ENCODE measurements around the gene ZNF740. TPM values are rescaled to one million over a fixed set of nuclear protein-coding genes. Genes with fewer than 3 reads are reported as not detected.

The ZNF740 gene
- total RNA-seq, 1 donor from 2014 or later: 56.8 TPM

GRCh38 chr12:53214221-53214620 is 33.7 kb downstream of the ZNF740 start:
- no peak for DNase-seq (ENCODE audit: low spot score)

- no peak for DNase-seq (ENCODE audit: low spot score)
Measured at GRCh38 chr12:53214687-53215455, 34.3 kb downstream of the ZNF740 start.

DNA sequence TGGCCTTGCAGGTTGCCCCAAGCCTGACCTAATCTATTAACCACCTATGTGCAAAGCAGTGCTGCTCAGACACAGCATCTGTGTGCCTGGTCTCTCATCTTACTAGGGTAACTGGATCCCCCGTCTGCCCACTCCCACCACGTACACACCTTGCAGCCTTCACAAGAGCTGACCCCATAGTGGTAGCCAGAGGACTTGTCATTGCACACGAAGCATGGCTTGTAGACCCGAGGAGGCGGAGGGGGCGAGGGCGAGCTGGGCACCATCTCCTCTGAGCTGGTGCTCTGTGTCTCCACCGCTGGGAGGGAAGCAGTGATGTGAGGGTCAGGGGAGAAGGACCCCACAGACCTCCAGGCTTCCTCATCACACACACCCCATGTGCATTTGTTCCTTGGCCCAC is 35.0 kb downstream of the ZNF740 start:
- DNase-seq (ENCODE audit: low spot score): no peak

- DNase-seq (ENCODE audit: low spot score): no peak
Measured at GRCh38 chr12:53217051-53217930, 36.8 kb downstream of the ZNF740 start.

- no peak for DNase-seq (ENCODE audit: low spot score)
Measured at GRCh38 chr12:53217931-53218307, 37.4 kb downstream of the ZNF740 start.

DNA sequence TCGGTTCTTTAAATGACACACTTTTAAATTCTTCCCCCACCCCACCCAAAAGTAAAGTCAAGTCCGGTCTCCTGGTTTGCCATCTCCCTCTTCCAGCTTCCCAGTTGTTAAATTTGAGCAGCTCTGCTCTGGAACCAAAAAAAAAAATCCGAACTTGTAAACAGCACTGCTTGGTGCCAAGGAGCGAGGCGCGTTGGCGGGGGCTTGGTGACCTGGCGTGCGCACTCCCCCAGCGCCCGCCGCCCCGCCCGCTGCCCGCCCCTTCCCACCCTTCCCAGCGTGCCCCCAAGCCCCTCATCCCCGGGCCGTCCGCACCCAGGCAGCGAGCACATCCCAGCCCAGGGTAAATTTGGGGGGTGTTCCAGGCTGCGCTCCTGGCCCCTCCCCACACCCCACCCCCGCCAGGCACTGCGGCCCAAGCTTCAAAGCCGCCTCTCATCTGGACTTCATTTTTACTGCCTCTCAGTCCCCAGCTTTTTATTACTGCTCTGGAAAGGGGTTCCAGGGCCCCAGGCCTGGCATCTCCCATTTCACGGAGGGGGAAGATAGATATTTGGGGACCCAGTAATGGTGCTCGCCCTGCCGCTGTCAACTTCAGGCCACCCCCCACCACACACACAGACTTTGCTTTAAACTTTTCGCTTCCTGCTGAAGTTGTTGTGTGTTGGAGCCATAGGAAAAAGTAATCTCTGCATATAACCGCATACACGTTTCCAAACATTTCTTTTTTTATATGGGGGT is 38.2 kb downstream of the ZNF740 start:
- no peak for DNase-seq (ENCODE audit: low spot score)

- no peak for DNase-seq (ENCODE audit: low spot score)
Measured at GRCh38 chr12:53219292-53219955, 38.9 kb downstream of the ZNF740 start.

GRCh38 chr12:53219956-53220693 is 39.6 kb downstream of the ZNF740 start:
- no peak for DNase-seq (ENCODE audit: low spot score)

GRCh38 chr12:53220694-53221202 is 40.2 kb downstream of the ZNF740 start:
- peak; percentile 94 for DNase-seq (ENCODE audit: low spot score)

GRCh38 chr12:53221203-53222080 is 40.9 kb downstream of the ZNF740 start:
- peak; percentile 84 for DNase-seq (ENCODE audit: low spot score)

DNA sequence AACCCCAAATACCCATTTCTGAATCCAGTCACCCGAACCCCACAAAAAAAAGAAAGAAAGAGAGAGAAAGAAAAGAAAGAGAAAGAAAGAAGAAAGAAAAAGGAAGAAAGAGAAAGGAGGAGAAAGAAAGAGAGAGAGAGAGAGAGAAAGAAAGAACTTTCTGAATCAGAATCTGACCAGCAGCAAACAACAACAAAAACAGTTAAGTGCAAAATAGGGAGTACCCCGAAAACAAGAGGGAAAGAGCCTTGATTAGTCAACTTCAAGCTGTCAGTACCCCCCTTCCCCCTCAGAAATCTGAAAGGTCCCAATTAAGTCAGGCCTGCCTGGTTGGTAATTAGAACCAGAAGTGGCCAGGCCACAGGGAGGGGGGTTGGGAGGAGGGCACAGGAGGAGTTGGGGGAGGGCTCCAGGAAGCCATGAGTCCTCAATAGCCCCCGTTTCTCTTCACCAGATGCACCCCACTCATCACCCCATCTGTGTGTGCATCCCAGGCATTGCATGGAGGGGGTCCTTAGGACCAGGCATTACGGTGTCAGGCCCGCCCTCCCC is 41.7 kb downstream of the ZNF740 start:
- no peak for DNase-seq (ENCODE audit: low spot score)

DNA sequence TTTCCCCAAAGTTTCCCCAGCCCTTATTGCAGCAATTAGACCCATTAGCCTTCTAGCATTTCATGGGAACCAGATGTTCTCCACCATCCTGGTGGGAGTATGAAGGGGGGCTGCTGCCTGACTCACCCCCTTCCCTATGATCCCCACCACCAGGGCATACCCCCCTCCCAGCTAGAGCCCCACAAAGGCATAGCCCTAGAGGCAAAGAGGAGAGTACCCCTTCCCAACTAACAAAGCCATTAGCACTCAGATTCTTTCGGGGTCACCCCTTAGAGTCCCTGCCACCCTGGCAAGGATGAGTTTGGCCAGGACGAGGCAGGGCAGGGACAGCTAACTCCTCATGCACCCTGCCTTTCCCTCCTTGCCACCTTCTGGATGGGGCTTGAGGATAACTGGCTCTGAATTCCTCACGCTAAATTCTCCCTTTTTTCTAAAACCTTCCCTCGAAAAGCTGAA is 42.3 kb downstream of the ZNF740 start:
- DNase-seq (ENCODE audit: low spot score): no peak

GRCh38 chr12:53223389-53224060 is 43.0 kb downstream of the ZNF740 start:
- peak; percentile 71 for DNase-seq (ENCODE audit: low spot score)

GRCh38 chr12:53224061-53224896 is 43.8 kb downstream of the ZNF740 start:
- peak; percentile 88 for DNase-seq (ENCODE audit: low spot score)

GRCh38 chr12:53224897-53225634 is 44.5 kb downstream of the ZNF740 start:
- DNase-seq (ENCODE audit: low spot score): no peak

DNA sequence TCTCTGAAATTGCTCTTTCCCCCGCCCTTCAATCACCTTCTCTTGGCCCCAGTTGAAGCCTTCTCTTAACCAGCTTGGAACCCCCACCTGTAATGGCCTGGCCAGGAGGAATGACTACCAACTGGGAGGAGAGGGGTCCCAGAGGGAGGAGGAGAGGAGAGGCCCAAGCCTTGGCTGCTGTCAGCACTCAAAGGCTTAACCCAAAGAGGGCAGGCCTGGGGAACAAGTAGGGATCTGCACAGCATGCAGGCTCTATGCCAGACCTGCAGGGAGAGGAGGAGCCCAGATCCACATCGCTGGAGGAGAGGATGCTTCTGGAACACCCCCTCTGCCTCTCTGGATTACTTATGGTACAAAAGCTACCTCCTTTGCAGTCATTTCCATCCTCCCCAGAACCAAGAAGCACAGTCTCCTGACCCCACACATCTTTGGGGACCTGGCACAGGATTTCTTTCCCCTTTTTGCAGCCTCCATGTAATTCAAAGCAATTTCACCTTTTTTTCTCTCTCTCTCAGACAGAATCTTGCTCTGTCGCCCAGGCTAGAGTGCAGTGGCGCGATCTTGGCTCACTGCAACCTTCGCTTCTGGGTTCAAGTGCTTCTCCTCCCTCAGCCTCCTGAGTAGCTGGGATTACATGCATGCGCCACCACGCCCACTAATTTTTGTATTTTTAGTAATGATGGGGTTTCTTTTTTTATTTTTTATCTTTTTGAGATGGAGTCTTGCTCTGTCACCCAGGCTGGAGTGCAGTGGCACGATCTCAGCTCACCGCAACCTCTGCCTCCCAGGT is 45.3 kb downstream of the ZNF740 start:
- no peak for DNase-seq (ENCODE audit: low spot score)
